Osteoblast (primary cell): Measurements from ENCODE around the gene KLHL21. TPM values are rescaled to one million over a fixed set of nuclear protein-coding genes. Genes with fewer than 3 reads are reported as not detected.
"Not testable (repeated sequence)": the region's sequence is repeated elsewhere in the genome, so short reads cannot be mapped to it uniquely, and the experiment has no call there.

Experiments used
- DNase-seq: peaks from one replicate; pipeline ENCODE4 v3.0.0; 2011; ENCODE audit warnings: low spot score, mixed read lengths; ENCODE audit not compliant: insufficient read length; ENCODE audit errors: missing footprints
- H2AFZ ChIP-seq: 2 replicates; pipeline ENCODE4 v1.6.0; 2011; ENCODE audit warnings: mild to moderate bottlenecking, low read length
- H3K27ac ChIP-seq: 2 replicates; pipeline ENCODE4 v1.5.1; 2011; ENCODE audit warnings: mild to moderate bottlenecking, low read depth, low read length, moderate library complexity
- H3K27me3 ChIP-seq: 2 replicates; pipeline ENCODE4 v1.6.0; 2012; ENCODE audit warnings: mild to moderate bottlenecking, control low read depth, inconsistent platforms, low read length, moderate library complexity; ENCODE audit not compliant: insufficient read depth
- H3K36me3 ChIP-seq: 2 replicates; pipeline ENCODE4 v1.5.1; 2011; ENCODE audit warnings: mild to moderate bottlenecking, low read length, control low read depth, moderate library complexity; ENCODE audit not compliant: insufficient read depth
- H3K4me1 ChIP-seq: 2 replicates; pipeline ENCODE4 v1.5.1; 2011; ENCODE audit warnings: mild to moderate bottlenecking, low read length, control low read depth, moderate library complexity; ENCODE audit not compliant: insufficient read depth
- H3K4me2 ChIP-seq: 2 replicates; pipeline ENCODE4 v1.6.0; 2011; ENCODE audit warnings: mild to moderate bottlenecking, low read length; ENCODE audit not compliant: insufficient read depth
- H3K4me3 ChIP-seq: fragments of 200-600 bp; sonication (generic); 3 replicates; pipeline ENCODE4 v1.5.1; 2012; ENCODE audit warnings: mild to moderate bottlenecking, low read length, inconsistent platforms; ENCODE audit not compliant: insufficient read depth
- H3K79me2 ChIP-seq: 2 replicates; pipeline ENCODE4 v1.6.0; 2012; ENCODE audit warnings: mild to moderate bottlenecking, low read length, control low read depth, inconsistent platforms; ENCODE audit not compliant: insufficient read depth
- H3K9me3 ChIP-seq: 2 replicates; pipeline ENCODE4 v1.5.1; 2011; ENCODE audit warnings: low read depth, low read length, control low read depth
- H4K20me1 ChIP-seq: 2 replicates; pipeline ENCODE4 v1.6.0; 2012; ENCODE audit warnings: mild to moderate bottlenecking, low read length, control low read depth; ENCODE audit not compliant: insufficient read depth
- total RNA-seq: library from RNA; depleted of rRNA; stranded (reverse); fragments of >200 nt; gene quantifications from 2 replicates; pipeline ENCODE4 v1.2.3, GENCODE V29; 2012
- TF ChIP-seq, protein P1 (sequence below): IDR thresholded peaks from 2 replicates; pipeline ENCODE4 v1.5.1; 2011; ENCODE audit warnings: mild to moderate bottlenecking, low read depth, low read length, moderate library complexity; ENCODE audit errors: extremely low read depth

KLHL21 gene
- total RNA-seq, 1 donor = 86.1 TPM

- Histone ChIP-seq H3K4me2 (no peak overlapping the region), H3K4me1 (no peaks in the 10 kb centered on the region), H2AFZ (no peak overlapping the region), H3K79me2 (no peaks in the 10 kb centered on the region), H3K4me3 (no peak overlapping the region), H3K9me3 (no peaks in the 10 kb centered on the region), H3K36me3 (no peaks in the 10 kb centered on the region), H3K27ac (no peak overlapping the region), H4K20me1 (no peaks in the 10 kb centered on the region), H3K27me3 (peaks cover 20% of the 10 kb centered on the region)
- no peak for DNase-seq
- TF ChIP-seq, protein P1, sequence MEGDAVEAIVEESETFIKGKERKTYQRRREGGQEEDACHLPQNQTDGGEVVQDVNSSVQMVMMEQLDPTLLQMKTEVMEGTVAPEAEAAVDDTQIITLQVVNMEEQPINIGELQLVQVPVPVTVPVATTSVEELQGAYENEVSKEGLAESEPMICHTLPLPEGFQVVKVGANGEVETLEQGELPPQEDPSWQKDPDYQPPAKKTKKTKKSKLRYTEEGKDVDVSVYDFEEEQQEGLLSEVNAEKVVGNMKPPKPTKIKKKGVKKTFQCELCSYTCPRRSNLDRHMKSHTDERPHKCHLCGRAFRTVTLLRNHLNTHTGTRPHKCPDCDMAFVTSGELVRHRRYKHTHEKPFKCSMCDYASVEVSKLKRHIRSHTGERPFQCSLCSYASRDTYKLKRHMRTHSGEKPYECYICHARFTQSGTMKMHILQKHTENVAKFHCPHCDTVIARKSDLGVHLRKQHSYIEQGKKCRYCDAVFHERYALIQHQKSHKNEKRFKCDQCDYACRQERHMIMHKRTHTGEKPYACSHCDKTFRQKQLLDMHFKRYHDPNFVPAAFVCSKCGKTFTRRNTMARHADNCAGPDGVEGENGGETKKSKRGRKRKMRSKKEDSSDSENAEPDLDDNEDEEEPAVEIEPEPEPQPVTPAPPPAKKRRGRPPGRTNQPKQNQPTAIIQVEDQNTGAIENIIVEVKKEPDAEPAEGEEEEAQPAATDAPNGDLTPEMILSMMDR = no peak
Measured at GRCh38 chr1:6560267-6560666, 42.4 kb downstream of the KLHL21 start.

GRCh38 chr1:6559161-6559560, 43.5 kb downstream of the KLHL21 start:
- DNase-seq, H4K20me1 ChIP-seq, H2AFZ ChIP-seq, H3K27me3 ChIP-seq, H3K36me3 ChIP-seq, H3K27ac ChIP-seq, H3K4me1 ChIP-seq, H3K4me2 ChIP-seq, H3K79me2 ChIP-seq, H3K4me3 ChIP-seq, H3K9me3 ChIP-seq: not testable (repeated sequence)

DNA sequence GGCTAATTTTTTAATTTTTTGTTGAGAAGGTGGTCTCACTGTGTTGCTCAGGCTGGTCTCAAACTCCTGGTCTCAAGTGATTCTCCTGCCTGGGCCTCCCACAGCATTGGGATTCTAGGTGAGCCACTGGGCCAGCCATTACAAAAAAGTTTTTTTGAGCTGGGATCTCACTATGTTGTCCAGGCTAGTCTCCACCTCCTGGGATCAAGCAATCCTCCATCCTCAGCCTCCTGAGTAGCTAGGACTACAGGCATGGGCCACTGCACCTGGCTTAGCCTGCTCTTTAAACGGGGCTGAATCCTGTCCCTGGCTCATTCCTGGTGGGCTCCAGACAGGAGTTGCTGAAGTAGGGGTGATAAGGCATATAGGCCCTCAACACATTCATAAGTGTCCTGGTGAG, 45.1 kb downstream of the KLHL21 start:
- Histone ChIP-seq H2AFZ (no peak overlapping the region), H3K27ac (no peak overlapping the region), H3K27me3 (no peaks in the 10 kb centered on the region), H3K4me3 (no peak overlapping the region), H3K79me2 (peaks cover 17% of the 10 kb centered on the region), H3K4me2 (no peak overlapping the region), H4K20me1 (peaks cover 4% of the 10 kb centered on the region), H3K36me3 (no peaks in the 10 kb centered on the region), H3K9me3 (no peaks in the 10 kb centered on the region), H3K4me1 (peaks cover 15% of the 10 kb centered on the region)
- no peak for DNase-seq
- TF ChIP-seq, protein P1 = no peak

- Histone ChIP-seq H3K79me2 (peaks cover 28% of the 10 kb centered on the region), H3K27me3 (no peaks in the 10 kb centered on the region), H3K27ac (peak within 1 kb of the TSS; percentile 70), H3K4me1 (peaks cover 15% of the 10 kb centered on the region), H4K20me1 (peaks cover 4% of the 10 kb centered on the region), H3K4me3 (peak within 1 kb of the TSS; percentile 97), H3K9me3 (no peaks in the 10 kb centered on the region), H3K4me2 (peak within 1 kb of the TSS; percentile 94), H3K36me3 (peaks cover 6% of the 10 kb centered on the region), H2AFZ (peak within 1 kb of the TSS; percentile 81)
- peak; percentile 85 for DNase-seq
- TF ChIP-seq, protein P1 = no peak
Measured at GRCh38 chr1:6554907-6555778, 47.5 kb downstream of the KLHL21 start, which contains the start of gene TAS1R1. Gene TAS1R1, plus strand, starts transcription at chr1:6555307. Its CDS starts 67 bp downstream, at chr1:6555374.
